ENCODE results near the gene TP63.

DNA sequence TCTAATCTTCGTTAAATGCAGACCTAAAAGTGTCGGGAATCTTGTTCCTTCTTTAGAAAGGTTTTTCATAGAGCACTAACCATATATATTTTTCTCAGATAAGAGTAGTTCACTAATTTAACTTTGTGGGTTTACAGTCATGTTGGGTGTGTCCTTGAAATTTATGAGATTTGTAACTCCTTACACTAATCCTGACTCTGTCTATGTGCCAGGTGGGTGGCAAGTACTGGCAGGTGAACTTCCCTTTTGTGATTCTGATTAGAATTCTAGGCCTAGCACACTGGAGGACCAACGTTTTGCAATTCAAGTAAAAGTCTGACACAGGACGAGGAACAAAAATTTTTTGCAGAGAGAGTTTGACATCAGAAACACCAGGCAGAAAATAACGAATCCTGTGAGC is 269.4 kb downstream of the TP63 start:
- TF ChIP-seq TCF12 (IDR thresholded peaks at IDR 0.05; ENCODE audit: low read depth), result no peak
- TF ChIP-seq, protein P1, sequence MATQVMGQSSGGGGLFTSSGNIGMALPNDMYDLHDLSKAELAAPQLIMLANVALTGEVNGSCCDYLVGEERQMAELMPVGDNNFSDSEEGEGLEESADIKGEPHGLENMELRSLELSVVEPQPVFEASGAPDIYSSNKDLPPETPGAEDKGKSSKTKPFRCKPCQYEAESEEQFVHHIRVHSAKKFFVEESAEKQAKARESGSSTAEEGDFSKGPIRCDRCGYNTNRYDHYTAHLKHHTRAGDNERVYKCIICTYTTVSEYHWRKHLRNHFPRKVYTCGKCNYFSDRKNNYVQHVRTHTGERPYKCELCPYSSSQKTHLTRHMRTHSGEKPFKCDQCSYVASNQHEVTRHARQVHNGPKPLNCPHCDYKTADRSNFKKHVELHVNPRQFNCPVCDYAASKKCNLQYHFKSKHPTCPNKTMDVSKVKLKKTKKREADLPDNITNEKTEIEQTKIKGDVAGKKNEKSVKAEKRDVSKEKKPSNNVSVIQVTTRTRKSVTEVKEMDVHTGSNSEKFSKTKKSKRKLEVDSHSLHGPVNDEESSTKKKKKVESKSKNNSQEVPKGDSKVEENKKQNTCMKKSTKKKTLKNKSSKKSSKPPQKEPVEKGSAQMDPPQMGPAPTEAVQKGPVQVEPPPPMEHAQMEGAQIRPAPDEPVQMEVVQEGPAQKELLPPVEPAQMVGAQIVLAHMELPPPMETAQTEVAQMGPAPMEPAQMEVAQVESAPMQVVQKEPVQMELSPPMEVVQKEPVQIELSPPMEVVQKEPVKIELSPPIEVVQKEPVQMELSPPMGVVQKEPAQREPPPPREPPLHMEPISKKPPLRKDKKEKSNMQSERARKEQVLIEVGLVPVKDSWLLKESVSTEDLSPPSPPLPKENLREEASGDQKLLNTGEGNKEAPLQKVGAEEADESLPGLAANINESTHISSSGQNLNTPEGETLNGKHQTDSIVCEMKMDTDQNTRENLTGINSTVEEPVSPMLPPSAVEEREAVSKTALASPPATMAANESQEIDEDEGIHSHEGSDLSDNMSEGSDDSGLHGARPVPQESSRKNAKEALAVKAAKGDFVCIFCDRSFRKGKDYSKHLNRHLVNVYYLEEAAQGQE (IDR thresholded peaks at IDR 0.05; ENCODE audit: low read depth), result no peak
- no peak for TF ChIP-seq RAD21 (IDR thresholded peaks at IDR 0.05; ENCODE audit: low read depth)
- no peak for TF ChIP-seq EP300 (IDR thresholded peaks at IDR 0.05; ENCODE audit: borderline replicate concordance)
- TF ChIP-seq NFIC (IDR thresholded peaks at IDR 0.05), result no peak
